DLD1 (cell line): ENCODE data around the gene LZIC.

Experiments
- in situ Hi-C: cut with HindIII; loops from 2 replicates; pipeline ENCODE4 v1.10.0; 2017; ENCODE audit warnings: low sequenced_read_pairs

LZIC gene

DNA sequence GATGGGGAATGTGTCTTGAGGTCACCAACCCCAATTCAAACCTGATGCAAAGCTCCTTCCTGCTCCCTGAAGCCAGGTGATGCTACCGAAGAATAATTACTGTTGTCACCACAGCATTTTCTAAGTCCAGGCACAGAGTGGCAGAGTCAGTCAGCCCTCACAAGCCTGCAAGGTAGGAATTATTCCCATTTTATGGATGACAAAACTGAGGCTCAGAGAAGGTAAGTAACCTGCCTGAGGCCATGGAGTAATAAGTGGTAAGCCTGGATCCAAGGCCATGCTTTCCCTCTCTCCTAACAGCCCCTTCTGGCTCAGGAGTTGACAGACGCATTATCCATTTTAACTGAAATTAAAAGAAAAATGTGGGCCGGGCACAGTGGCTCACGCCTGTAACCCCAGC is 56.1 kb downstream of the LZIC start:
- in situ Hi-C loops: loop anchor here (25.0 kb wide), 1 partner anchor 100 kb away; no protein-coding TSS in a partner anchor

DNA sequence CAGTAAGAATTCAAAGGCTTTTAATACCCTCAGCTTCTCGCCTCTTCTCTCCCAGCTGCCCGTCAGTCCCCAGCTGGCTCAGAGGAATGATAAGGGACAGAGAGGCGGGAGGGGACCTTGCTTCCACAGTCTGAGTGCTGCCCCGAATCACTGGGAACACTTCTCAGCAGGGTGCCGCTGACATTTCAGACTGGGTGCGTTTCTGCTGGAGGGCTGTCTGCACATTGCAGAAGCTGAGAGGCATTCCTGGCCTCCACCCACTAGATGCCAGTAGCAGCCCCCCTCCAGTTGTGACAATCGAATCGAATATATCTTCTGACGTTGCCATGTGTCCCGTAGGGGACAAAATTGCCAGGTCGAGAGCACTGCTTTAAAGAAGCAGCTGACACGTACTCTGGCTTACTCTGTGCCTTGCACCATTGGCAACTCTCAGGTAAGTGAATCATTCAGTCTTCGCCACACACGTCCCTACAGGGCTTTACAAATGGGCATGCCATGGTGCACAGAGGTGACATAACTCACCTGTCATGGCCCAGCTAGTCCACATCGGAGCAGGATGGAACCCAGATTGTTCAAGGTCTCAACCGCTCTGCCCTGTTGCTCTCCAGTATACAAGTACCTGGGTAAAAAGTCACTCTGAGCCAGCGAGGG is 57.0 kb downstream of the LZIC start:
- in situ Hi-C loops: loop anchor here (25.0 kb wide), 1 partner anchor 99 kb away; no protein-coding TSS in a partner anchor

DNA sequence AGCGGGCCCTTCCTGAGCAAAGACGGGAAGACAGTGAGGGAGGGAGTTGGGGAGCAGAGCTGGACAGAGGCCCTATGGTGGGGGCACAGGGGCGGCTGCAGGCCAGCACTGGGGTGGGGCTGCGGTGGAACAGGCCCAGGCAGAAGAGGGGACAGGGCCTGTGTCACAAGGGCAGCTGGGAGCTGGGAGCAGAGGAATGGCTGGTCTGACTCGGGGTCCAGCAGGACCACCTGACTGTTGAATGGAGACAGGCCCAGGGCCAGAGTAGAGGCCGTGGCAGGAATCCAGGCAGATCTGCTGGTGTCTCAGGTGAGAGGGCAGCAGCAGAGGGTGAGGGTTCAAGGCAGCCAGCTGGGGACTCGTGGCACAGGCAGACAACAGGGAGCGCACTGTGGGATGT is 58.4 kb downstream of the LZIC start:
- in situ Hi-C loops: loop anchor here (25.0 kb wide), 1 partner anchor 98 kb away; no protein-coding TSS in a partner anchor

DNA sequence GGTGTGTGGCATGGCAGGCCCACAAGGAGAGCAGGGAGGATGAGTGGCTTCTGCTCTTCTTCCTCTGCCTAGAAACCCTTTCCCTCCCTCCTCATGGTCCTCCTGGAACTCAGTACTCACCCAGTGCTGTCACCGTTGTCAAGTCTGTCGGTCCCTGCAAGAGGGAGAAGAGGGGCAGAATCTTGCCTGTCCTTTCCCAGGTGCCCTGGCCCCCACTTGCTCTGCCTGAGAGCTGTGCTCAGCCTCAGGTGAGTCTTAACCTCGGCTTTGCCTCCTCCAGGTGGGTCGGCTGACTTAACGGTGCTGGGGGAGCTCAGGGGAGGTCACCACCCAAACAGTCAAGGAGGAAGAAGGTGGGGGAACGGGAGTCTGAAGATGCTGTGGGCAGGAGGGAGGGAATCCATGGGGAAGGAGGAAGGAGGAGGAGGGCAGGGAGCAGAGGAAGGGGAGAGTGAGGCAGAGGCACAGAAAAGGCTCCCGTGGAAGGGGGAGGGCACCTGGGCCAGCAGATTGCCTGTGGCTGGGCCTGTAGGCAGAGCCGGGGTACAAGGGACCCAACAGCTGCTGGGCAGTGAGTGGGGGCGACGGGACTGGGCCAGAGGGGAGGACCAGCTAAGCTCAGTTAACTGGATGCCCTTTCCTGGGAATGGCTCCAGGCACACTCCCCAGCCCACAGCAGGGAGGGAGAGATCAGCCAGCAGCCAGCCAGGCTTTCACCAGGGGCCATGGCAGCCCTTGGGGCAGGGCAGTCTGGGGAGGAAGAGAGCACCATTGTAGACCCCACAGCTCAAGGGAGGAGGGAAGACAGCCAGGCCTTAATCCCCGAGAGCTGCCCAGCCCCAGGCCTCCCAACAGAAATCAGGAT is 59.4 kb downstream of the LZIC start:
- in situ Hi-C loops: loop anchor here (25.0 kb wide), 1 partner anchor 97 kb away; no protein-coding TSS in a partner anchor

DNA sequence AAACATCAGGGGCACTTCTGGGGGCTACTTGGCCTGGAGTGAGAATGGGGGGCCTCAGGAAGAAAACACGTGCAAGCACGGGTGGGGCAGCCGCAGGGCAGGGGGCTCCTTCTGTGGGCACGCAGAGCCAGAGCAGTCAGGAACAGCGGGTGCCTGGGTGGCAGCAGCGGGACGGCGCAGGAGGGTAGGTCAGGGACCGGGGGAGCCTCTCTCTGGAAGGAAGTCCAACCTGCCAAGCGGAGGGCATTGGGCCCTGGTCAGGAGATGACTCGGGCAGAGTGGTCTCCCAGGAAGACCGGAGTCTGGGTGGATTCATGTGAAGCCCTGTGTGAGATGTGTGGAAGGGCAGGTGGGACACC is 60.3 kb downstream of the LZIC start:
- in situ Hi-C loops: loop anchor here (25.0 kb wide), 1 partner anchor 96 kb away; no protein-coding TSS in a partner anchor

DNA sequence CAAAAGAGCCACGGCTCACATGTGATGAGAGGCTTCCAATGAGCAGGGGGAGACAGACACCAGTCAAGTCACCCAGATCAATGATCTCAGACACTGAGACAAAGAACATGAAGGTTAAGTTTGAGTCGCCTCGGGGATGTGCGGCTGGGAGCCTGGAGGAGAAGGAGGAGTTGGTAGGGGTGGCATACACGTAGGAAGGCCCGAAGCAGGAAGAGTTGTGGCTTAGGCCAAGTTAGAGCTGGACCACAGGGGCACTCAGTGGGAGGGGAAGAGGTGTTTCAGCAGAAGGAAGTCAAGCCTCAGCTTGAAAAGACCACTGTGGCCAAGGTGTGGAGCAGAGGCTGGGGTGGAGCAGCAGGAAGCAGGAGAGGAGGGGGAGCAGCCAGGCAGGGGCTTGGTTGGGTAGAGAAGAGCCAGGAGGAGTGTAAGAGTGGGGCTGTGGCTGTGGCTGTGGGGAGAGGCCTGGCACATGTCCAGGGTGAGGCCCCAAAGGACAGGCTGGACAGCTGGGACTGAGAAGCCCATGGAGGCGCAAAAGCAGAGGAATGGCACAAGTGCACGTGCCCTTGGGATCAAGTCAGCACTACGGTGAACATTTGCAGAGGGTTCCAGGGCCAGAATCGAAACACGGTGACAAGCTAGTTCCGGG is 60.8 kb downstream of the LZIC start:
- in situ Hi-C loops: loop anchor here (25.0 kb wide), 1 partner anchor 95 kb away; no protein-coding TSS in a partner anchor

DNA sequence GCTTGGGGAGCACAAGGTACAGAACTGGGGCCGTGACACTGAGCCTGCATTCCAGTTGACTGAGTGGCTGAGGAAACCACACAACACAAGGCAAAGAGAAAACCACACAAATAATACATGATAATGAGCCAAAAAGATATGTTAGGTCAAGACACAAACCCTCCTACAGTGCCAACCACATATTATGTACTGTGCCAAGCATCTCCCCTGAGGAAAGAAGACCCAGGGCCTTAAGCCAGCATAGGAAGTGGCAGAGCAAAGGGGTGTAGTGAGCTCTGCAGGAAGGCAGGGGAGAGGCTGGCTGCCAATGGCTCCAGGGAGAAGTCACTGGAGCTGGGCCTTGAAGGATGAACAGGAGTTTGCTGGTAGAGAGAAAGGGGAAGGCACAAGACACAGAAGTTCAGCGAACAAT is 61.3 kb downstream of the LZIC start:
- in situ Hi-C loops: loop anchor here (25.0 kb wide), 1 partner anchor 95 kb away; no protein-coding TSS in a partner anchor
